Natural killer cell (primary cell): ENCODE results near the gene ARHGAP24. TPM values are rescaled to one million over a fixed set of nuclear protein-coding genes. Genes with fewer than 3 reads are reported as not detected.

Experiments
- ATAC-seq, 3 donors: fragments of 150-1000 bp in 2 of 3; fragments of 200-7000 bp in 1 of 3; cut with Tn5 transposase; 1 replicate in 1 of 3; 2 replicates in 2 of 3; pipeline ENCODE4 v1.10.0; 2021; ENCODE audit warnings: mild to moderate bottlenecking in 2 of 3, moderate library complexity in 2 of 3
- DNase-seq, 2 donors: peaks; one replicate each; pipeline versions ENCODE4 v3.0.0 to v3.0.0-alpha.2; 2013 to 2021; ENCODE audit warnings: mixed read lengths in 1 of 2
- H3K27ac ChIP-seq: one replicate; pipeline ENCODE4 v1.5.1; 2013; ENCODE audit warnings: mild to moderate bottlenecking, low read length
- H3K27me3 ChIP-seq: one replicate; pipeline ENCODE4 v1.6.1; 2013; ENCODE audit warnings: low read length; ENCODE audit not compliant: control insufficient read depth, insufficient read depth
- H3K36me3 ChIP-seq: one replicate; pipeline ENCODE4 v1.6.1; 2013; ENCODE audit warnings: low read length; ENCODE audit not compliant: control insufficient read depth, insufficient read depth
- H3K4me1 ChIP-seq: one replicate; pipeline ENCODE4 v1.6.1; 2013; ENCODE audit warnings: low read length; ENCODE audit not compliant: control insufficient read depth, insufficient read depth
- H3K4me3 ChIP-seq: one replicate; pipeline ENCODE4 v1.5.1; 2013; ENCODE audit warnings: low read length
- H3K9me3 ChIP-seq: one replicate; pipeline ENCODE4 v1.6.1; 2013; ENCODE audit warnings: low read length; ENCODE audit not compliant: control insufficient read depth, insufficient read depth
- H3K27ac Mint-ChIP-seq, 2 donors: one replicate each; pipeline ENCODE4 v1.8.0; 2022; ENCODE audit warnings: mild to moderate bottlenecking in 2 of 2, mixed read lengths in 2 of 2, moderate library complexity in 1 of 2
- H3K27me3 Mint-ChIP-seq, 2 donors: one replicate each; pipeline ENCODE4 v1.8.0; 2022; ENCODE audit warnings: low read depth in 2 of 2, mixed read lengths in 2 of 2
- H3K36me3 Mint-ChIP-seq: one replicate; pipeline ENCODE4 v1.8.0; 2022; ENCODE audit warnings: mixed read lengths
- H3K4me1 Mint-ChIP-seq, 2 donors: one replicate each; pipeline ENCODE4 v1.8.0; 2022; ENCODE audit warnings: mixed read lengths in 2 of 2
- H3K4me3 Mint-ChIP-seq: one replicate; pipeline ENCODE4 v1.8.0; 2022; ENCODE audit warnings: mild to moderate bottlenecking, moderate library complexity, mixed read lengths
- H3K9me3 Mint-ChIP-seq, 2 donors: one replicate each; pipeline ENCODE4 v1.8.0; 2022; ENCODE audit warnings: mixed read lengths in 2 of 2
- WGBS: methylation state at CpG from one replicate; pipeline ENCODE4 v1.1.7; 2013; ENCODE audit warnings: missing lambda C conversion rate; ENCODE audit not compliant: insufficient coverage; 5-methylcytosine and 5-hydroxymethylcytosine counted together
- intact Hi-C: fragments of 100-400 bp; cut with micrococcal nuclease; formaldehyde crosslinking; loops from one replicate; pipeline ENCODE4 v1.14.2; 2022
- total RNA-seq, 4 donors: library from RNA; stranded (reverse); fragments of 120-200 nt in 1 of 4; gene quantifications; one replicate each; pipeline versions ENCODE4 v1.2.3 to v1.2.4, GENCODE V29; 2013 to 2022
- TF ChIP-seq, protein P1 (sequence below): fragments of 200-600 bp; IDR thresholded peaks from one replicate; pipeline ENCODE4 v1.8.0; 2022; ENCODE audit warnings: antibody characterized with exemption

Gene ARHGAP24
- total RNA-seq, 3 donors from 2014 or later (not counting 1 experiment from before 2014, with no cell fraction given): 1.7 to 3.6 (median 1.7) TPM

DNA sequence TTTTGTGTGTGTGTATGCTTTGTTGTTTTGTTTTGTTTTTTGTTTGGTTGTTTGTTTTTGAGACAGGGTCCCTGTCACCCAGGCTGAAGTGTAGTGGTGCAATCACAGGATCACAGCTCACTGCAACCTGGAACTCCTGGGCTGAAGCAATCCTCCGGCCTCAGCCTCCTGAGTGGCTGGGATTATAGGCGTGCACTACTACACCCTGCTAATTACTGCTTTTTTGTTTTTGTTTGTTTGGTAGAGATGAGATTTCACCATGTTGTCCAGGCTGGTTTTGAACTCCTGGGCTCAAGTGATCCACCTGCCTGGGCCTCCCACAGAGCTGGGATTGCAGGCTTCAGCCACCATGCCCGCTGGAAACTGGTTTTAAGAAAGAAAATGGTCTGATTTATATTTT is 44.7 kb upstream of the ARHGAP24 start:
- no peaks in the 10 kb centered on the region for H3K4me1 Mint-ChIP-seq
- H3K27me3 Mint-ChIP-seq: no peaks in the 10 kb centered on the region
- TF ChIP-seq, protein P1, sequence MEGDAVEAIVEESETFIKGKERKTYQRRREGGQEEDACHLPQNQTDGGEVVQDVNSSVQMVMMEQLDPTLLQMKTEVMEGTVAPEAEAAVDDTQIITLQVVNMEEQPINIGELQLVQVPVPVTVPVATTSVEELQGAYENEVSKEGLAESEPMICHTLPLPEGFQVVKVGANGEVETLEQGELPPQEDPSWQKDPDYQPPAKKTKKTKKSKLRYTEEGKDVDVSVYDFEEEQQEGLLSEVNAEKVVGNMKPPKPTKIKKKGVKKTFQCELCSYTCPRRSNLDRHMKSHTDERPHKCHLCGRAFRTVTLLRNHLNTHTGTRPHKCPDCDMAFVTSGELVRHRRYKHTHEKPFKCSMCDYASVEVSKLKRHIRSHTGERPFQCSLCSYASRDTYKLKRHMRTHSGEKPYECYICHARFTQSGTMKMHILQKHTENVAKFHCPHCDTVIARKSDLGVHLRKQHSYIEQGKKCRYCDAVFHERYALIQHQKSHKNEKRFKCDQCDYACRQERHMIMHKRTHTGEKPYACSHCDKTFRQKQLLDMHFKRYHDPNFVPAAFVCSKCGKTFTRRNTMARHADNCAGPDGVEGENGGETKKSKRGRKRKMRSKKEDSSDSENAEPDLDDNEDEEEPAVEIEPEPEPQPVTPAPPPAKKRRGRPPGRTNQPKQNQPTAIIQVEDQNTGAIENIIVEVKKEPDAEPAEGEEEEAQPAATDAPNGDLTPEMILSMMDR: no peak
- DNase-seq (no peak), ATAC-seq (no peak)
- 87% methylated on average over 3 of the region's 3 CpGs for WGBS
- intact Hi-C loops: no loop called here
- H3K4me3 Mint-ChIP-seq: no peak overlapping the region
- Histone ChIP-seq H3K27me3 (no peaks in the 10 kb centered on the region), H3K36me3 (no peaks in the 10 kb centered on the region), H3K4me3 (no peak overlapping the region), H3K27ac (no peak overlapping the region), H3K4me1 (no peaks in the 10 kb centered on the region), H3K9me3 (no peaks in the 10 kb centered on the region)
- H3K9me3 Mint-ChIP-seq: peaks cover 4 to 11% of the 10 kb centered on the region in 2 donors
- H3K27ac Mint-ChIP-seq: no peak overlapping the region
- H3K36me3 Mint-ChIP-seq: no peaks in the 10 kb centered on the region

DNA sequence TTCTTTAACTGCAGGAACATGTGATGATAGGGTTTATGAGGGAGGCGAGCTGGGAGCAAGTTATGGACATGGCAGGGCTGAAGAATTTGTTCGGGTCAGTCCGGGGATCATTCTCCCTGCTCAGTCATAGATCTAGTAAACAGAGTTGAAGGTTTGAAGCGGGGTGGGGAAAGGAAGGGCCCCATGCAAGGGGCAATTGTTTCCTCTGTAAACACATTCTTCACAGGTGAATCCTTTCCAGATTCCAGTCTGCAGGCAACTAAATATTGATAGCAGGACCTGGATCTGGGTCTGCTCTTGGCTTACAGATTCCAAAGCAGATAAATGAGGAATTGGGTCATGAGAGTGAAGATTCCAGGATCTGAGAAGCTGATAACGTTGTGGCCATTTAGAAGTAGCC is 44.3 kb upstream of the ARHGAP24 start:
- 87% methylated on average over 5 of the region's 5 CpGs for WGBS
- H3K36me3 Mint-ChIP-seq: no peaks in the 10 kb centered on the region
- Histone ChIP-seq H3K4me3 (no peak overlapping the region), H3K9me3 (no peaks in the 10 kb centered on the region), H3K27ac (no peak overlapping the region), H3K4me1 (no peaks in the 10 kb centered on the region), H3K36me3 (no peaks in the 10 kb centered on the region), H3K27me3 (no peaks in the 10 kb centered on the region)
- no peaks in the 10 kb centered on the region for H3K27me3 Mint-ChIP-seq
- H3K4me1 Mint-ChIP-seq: no peaks in the 10 kb centered on the region
- no peak overlapping the region for H3K4me3 Mint-ChIP-seq
- TF ChIP-seq, protein P1: no peak
- H3K27ac Mint-ChIP-seq: no peak overlapping the region
- intact Hi-C loops: no loop called here
- no peak for DNase-seq
- ATAC-seq: no peak
- H3K9me3 Mint-ChIP-seq: peaks cover 4 to 10% of the 10 kb centered on the region in 2 donors

DNA sequence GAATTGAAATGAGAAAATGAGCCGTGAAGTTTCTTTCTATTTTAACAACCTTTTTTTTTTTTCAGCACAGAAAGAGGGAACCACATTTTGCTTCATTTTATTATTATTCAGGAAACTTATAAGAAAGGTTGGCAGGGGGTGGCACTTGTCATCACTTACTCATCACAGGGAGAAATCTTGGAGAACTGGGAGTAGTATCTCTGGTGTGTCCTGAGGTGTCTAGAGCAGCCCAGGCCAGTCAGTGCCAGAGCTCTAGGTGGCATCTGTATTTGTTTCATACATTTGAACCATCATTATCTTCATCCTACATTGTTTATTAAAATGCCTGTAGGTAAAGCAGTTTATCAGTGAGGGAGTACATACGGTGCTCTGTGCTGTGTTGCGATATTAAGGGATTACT is 43.8 kb upstream of the ARHGAP24 start:
- H3K9me3 ChIP-seq: no peaks in the 10 kb centered on the region
- intact Hi-C loops: no loop called here
- H3K4me1 ChIP-seq: no peaks in the 10 kb centered on the region
- no peaks in the 10 kb centered on the region for H3K27me3 Mint-ChIP-seq
- H3K27me3 ChIP-seq: no peaks in the 10 kb centered on the region
- H3K4me3 Mint-ChIP-seq: no peak overlapping the region
- no peak overlapping the region for H3K27ac Mint-ChIP-seq
- H3K36me3 Mint-ChIP-seq: no peaks in the 10 kb centered on the region
- no peak for ATAC-seq
- H3K9me3 Mint-ChIP-seq: peaks cover 4 to 9% of the 10 kb centered on the region in 2 donors
- no peaks in the 10 kb centered on the region for H3K36me3 ChIP-seq
- DNase-seq: no peak
- H3K4me1 Mint-ChIP-seq: no peaks in the 10 kb centered on the region
- H3K4me3 ChIP-seq: no peak overlapping the region
- WGBS: 100% methylated on average over 2 of the region's 3 CpGs
- no peak overlapping the region for H3K27ac ChIP-seq
- TF ChIP-seq, protein P1: no peak

GRCh38 chr4:85431881-85432485 is 43.0 kb upstream of the ARHGAP24 start:
- no peak overlapping the region for H3K4me3 ChIP-seq
- H3K27ac ChIP-seq: no peak overlapping the region
- TF ChIP-seq, protein P1: no peak
- no peaks in the 10 kb centered on the region for H3K9me3 ChIP-seq
- Mint-ChIP-seq H3K4me1 (no peaks in the 10 kb centered on the region), H3K9me3 (peaks cover 7 to 11% of the 10 kb centered on the region in 2 donors), H3K27me3 (no peaks in the 10 kb centered on the region), H3K27ac (no peak overlapping the region), H3K4me3 (no peak overlapping the region), H3K36me3 (no peaks in the 10 kb centered on the region)
- ATAC-seq (no peak), DNase-seq (no peak)
- intact Hi-C loops: no loop called here
- no peaks in the 10 kb centered on the region for H3K4me1 ChIP-seq
- no peaks in the 10 kb centered on the region for H3K27me3 ChIP-seq
- no CpG with 5 or more reads among the region's 1 CpG for WGBS
- no peaks in the 10 kb centered on the region for H3K36me3 ChIP-seq
